Renal cortex interstitium (tissue), 15 donors: ENCODE measurements around the gene DEFB129. TPM values are rescaled to one million over a fixed set of nuclear protein-coding genes. Genes with fewer than 3 reads are reported as not detected.
"Not testable (repeated sequence)": the region's sequence is repeated elsewhere in the genome, so short reads cannot be mapped to it uniquely, and the experiment has no call there.

ENCODE experiments used
- DNase-seq, 11 donors: peaks; one replicate each; pipeline ENCODE4 v3.0.0-alpha.2; 2013; ENCODE audit warnings: low read depth in 9 of 11, low spot score in 4 of 11; ENCODE audit errors: extremely low read depth in 1 of 11
- long read RNA-seq, 16 experiments: transcript quantifications; one replicate each; lab custom pipeline, GENCODE V29; 2026
- polyA plus RNA-seq, 3 donors: library from polyadenylated mRNA; unstranded; fragments of 120-200 nt; gene quantifications; one replicate each; pipeline ENCODE4 v1.2.1, GENCODE V29; 2013; ENCODE audit not compliant: insufficient read length in 3 of 3

DEFB129 gene, protein sequence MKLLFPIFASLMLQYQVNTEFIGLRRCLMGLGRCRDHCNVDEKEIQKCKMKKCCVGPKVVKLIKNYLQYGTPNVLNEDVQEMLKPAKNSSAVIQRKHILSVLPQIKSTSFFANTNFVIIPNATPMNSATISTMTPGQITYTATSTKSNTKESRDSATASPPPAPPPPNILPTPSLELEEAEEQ
- not detected for polyA plus RNA-seq
- long read RNA-seq, donor 1 = 0 reads
- long read RNA-seq, donor 2 = 0 reads
- long read RNA-seq, donor 3 = 0 reads
- long read RNA-seq, donor 4 = 0 reads
- long read RNA-seq, donor 5 = 0 reads
- long read RNA-seq, donor 6 = 0 reads
- long read RNA-seq, donor 7 = 0 reads
- long read RNA-seq, donor 8 = 0 reads
- long read RNA-seq, donor 9 = 0 reads
- long read RNA-seq, donor 10 = 0 reads
- long read RNA-seq, donor 11 = 0 reads
- long read RNA-seq, donor 12 = 0 reads
- long read RNA-seq, donor 13 = 0 reads
- long read RNA-seq, donor 14 = 0 reads
- long read RNA-seq, donor 15 = 0 reads
- long read RNA-seq, donor 16 = 0 reads

DNA sequence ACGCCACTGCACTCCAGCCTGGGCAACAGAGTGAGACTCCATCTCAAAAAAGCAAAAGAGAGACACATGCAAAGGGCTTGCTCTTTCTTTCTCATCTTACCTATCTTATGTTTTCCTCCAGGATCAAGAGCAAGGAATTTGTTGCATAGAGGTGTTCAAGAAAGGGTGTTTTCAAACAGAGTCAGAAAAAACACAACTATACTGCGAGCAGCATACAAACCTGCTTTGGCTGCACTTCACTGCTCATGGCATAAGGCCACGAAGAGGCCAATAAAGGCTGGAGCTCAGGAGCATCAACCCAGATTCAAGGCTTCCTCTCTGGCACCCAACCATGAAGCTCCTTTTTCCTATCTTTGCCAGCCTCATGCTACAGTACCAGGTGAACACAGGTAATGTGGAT, at the start of gene DEFB129:
TSS of gene DEFB129 (plus strand) at position 301 of the 400 bp plus-strand sequence. CDS start at position 332, 31 bp downstream.
- no peak for DNase-seq

- DNase-seq = no peak
Observed at GRCh38 chr20:184288-184687, 42.8 kb upstream of the DEFB129 start.

DNA sequence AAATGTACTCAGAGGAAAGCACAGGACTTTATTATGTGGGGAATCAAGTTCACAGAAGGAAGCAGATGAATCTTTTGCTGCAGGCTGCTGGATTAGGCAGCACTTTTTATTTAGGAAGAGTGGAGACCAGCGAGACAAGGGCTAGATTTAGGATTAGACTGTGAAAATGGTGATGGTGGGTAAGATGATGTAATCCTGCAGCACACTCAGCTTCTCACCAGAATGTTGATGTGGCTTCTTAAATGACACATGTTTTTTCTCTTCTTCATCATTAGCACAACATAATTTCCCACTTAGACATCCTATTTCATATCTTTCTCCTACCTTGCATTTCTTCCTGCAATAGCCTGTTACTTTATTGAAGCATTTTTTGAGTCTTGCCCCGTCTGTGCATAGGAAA, 39.3 kb upstream of the DEFB129 start:
- DNase-seq = no peak

GRCh38 chr20:189611-190010, 37.4 kb upstream of the DEFB129 start, which contains the start of gene DEFB128:
Gene DEFB128, minus strand, starts transcription at chr20:189711. Its CDS starts 88 bp downstream, at chr20:189623.
- DNase-seq = no peak

- DNase-seq = no peak
Observed at GRCh38 chr20:198225-198624, 28.8 kb upstream of the DEFB129 start.

- no peak for DNase-seq
Observed at GRCh38 chr20:199996-200395, 27.1 kb upstream of the DEFB129 start.

DNA sequence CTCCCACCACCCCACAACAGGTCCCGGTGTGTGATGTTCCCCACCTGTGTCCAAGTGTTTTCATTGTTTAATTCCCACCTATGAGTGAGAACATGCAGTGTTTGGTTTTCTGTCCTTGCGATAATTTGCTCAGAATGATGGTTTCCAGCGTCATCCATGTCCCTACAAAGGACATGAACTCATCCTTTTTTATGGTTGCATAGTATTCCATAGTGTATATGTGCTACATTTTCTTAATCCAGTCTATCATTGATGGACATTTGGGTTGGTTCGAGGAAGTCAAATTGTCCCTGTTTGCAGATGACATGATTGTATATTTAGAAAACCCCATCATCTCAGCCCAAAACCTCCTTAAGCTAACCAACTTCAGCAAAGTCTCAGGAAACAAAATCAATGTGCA, 23.4 kb upstream of the DEFB129 start:
- DNase-seq = not testable (repeated sequence)

DNA sequence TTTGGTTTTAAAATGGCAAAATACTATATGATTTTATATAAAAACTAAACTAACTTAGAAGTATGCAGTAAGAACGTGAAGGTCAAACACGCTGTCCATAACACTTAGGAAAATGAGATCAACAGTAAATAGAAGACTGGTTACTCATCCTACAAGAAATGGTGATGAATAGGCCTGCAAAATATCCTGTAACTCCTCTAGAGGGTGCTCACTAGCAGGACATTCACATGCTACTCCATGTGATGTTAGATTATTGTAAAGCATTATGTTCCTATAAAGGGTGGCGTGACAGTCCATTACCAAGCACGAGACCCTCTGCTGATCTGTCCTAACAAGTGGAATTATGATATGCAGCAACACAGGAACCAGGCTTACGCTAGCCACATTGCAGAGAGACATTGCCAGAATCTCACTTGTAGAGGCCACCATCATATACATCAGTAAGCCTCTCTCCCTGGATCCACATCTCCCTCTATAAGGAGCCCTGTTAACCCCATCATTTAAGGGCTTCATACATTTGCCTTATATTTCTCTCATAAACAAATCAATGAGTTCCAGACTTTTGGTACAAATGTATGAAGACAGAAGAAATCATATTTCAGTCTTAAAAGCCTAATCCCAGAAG, 18.0 kb upstream of the DEFB129 start:
- peak in 7 of 11 donors; percentile 8 to 22 (median 20) for DNase-seq

- DNase-seq = no peak
Observed at GRCh38 chr20:210809-211502, 16.1 kb upstream of the DEFB129 start.

GRCh38 chr20:214383-214782, 12.7 kb upstream of the DEFB129 start:
- no peak for DNase-seq

DNA sequence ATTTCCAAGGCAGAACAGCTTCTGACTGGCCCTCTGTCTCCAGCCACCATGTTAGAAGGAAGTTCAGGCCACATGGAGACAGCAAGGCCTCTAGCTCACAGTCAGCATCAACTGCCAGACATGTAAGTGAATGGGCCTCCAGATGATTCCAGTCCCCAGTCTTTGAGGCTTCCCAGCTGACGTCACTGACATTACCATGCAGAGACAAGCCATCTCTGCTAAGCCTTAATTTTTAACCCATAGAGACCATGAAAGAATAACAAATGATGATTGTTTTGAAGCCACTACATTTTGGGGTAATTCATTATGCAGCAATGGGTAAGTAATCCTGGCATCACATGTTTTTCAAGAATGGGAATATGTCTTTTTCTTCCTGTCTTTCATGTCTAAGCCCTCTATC, 11.3 kb upstream of the DEFB129 start:
- DNase-seq = no peak

DNA sequence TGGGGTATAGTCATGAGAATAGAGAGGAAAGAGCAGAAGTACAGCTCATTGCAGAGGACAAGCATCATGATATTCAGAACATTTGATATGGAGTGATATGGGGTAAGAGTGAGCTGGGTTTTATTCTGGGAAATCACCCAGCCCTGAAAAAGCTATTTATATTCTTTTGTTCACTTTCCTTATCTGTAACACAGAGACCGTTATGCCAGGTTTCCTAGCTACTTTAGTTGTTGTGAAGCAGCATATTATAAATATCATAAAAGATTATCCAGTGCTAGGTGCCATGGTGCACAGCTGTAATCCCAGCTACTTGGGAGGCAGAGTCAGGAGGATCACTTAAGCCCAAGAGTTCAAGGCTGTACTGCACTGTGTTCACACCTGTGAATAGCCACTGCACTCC, 9.8 kb upstream of the DEFB129 start:
- no peak for DNase-seq

- DNase-seq = peak in 3 of 11 donors; percentile 7 to 9 (median 7)
Observed at GRCh38 chr20:219290-220115, 7.6 kb upstream of the DEFB129 start.

DNA sequence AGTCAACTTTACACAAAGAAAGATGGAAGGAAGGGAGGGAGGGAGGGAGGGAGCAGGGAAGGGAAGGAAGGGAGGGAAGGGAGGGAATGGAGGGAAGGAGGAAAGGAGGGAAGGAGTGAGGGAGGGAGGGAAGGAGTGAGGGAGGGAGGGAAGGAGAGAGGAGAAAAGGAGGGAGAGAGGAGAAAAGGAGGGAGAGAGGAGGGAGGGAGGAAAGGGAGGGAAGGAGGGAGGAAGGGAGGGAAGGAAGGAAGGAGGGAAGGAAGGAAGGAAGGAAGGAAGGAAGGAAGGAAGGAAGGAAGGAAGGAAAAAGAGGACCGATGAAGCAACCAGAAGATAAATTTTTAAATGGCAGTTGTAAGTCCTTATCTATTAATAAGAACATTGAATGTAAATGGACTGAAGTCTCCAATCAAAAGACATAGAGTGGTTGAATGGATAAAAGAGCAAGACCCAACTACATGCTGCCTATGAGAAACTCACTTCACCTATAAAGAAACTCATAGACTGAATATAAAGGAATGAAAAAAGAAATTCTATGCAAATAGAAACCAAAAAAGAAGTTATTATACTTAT, 5.7 kb upstream of the DEFB129 start:
- DNase-seq = no peak

DNA sequence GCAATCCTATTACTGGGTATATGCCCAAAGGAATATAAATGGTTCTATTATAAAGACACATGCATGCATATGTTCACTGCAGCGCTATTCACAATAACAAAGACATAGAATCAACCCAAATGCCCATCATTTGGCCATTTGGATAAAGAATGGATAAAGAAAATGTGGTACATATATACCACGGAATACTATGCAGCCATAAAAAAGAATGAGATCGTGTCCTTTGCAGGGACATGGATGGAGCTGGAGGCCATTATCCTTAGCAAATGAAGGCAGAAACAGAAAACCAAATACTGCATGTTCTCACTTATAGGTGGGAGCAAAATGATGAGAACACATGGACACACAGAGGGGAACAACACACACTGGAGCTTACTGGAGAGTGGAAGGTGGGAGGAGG, 1.2 kb upstream of the DEFB129 start:
- not testable (repeated sequence) for DNase-seq

DNA sequence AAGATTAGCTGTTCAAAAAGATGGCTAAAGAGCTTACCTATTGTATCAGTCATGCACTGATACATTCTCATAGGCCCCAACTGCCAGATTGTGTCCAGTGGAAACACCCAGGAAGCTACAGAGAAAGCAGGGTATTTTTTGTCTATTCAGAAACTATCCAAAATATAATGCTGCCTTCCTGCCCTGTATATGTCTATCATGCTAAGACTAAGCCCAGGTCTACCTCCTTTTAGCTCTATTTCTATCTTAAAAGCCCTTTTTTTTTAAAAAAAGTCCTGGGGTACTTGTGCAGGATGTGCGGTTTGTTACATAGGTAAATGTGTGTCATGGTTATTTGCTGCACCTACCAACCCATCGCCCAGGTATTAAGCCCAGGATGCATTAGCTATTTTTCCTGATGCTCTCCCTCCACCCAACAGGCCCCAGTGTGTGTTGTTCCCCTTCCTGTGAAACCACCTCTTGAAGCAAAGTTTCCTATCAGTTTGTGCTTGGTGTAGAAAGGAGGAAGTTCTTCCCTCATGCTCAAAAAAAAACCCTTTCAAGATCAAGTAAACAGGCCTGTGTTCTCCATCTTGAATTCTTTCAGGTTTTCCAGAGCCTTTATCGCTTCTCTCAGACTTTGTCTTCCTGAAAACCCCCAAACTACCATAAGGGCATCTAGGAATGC, 514 bp downstream of the DEFB129 start:
- no peak for DNase-seq

DNA sequence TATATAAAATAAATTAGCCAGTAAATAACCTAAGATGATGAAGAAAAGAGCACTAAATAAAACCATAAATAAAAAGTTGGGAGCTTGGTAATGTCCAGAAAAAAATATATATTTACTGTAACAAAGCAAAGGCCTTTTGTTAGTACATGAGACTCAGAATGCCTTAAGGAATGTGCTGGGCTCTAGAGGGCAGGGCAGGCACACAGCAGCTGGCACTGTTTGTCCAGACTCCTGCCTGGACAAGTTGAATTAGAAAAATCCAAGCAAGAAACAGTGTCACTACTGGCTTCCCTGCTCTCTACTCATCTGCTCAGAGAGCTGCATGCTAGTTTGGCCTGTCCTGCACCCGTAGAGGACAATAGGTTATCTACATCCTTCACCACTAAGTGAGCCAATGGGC, 8.8 kb downstream of the DEFB129 start:
- peak in 2 of 11 donors; percentile 3 to 12 for DNase-seq

- no peak for DNase-seq
Observed at GRCh38 chr20:237489-237888, 10.4 kb downstream of the DEFB129 start.
